K562 (cell line): ENCODE measurements around the gene STK11. TPM values are rescaled to one million over a fixed set of nuclear protein-coding genes. Genes with fewer than 3 reads are reported as not detected.

ENCODE experiments used
- ATAC-seq: fragments of 200-7000 bp; cut with Tn5 transposase; 3 replicates; pipeline ENCODE4 v1.9.1; 2020; ENCODE audit warnings: moderate library complexity
- BruUV-seq: library from RNA; stranded (reverse); fragments of 400-500 nt; replicated peaks from 2 replicates; lab custom pipeline; 2021; lab: Mats Ljungman, UMichigan
- CTCF ChIA-PET: fragments of 300-600 bp; formaldehyde crosslinking; extraction: SDS; loops from one replicate; lab custom pipeline; 2021; ENCODE audit warnings: low intra/inter-chr PET ratio; lab: Yijun Ruan, JAX
- POLR2A ChIA-PET: fragments of 300-600, 350-650 bp; sonication (Branson Sonifier 250); formaldehyde crosslinking; extraction: SDS; loops from one replicate; lab custom pipeline; 2021; ENCODE audit warnings: antibody characterized with exemption, inconsistent platforms; lab: Yijun Ruan, JAX
- DNase-seq, 4 experiments: peaks; one replicate each; pipeline versions ENCODE4 v3.0.0 to v3.0.0-alpha.2; 2011 to 2018; ENCODE audit warnings: low spot score in 3 of 4, mixed read lengths in 3 of 4; ENCODE audit errors: extremely low read depth in 1 of 4
- FAIRE-seq: peaks from 2 replicates; lab custom pipeline; 2011; peaks lifted over from hg19 to GRCh38; lab: Jason Lieb, UNC
- H2AFZ ChIP-seq: 2 replicates; pipeline ENCODE4 v1.6.0; 2011; ENCODE audit warnings: low read depth, low read length, control low read depth, inconsistent platforms
- H3K27ac ChIP-seq: fragments of 200-600 bp; 3 replicates; pipeline ENCODE4 v1.8.0; 2011; ENCODE audit warnings: low read depth, mild to moderate bottlenecking, control low read depth, inconsistent platforms, low read length, moderate library complexity, mixed read lengths; ENCODE audit errors: extremely low read depth
- H3K27me3 ChIP-seq, 2 experiments: fragments of 300-600 bp in 1 of 2; 2 replicates in 1 of 2; 3 replicates in 1 of 2; pipeline versions ENCODE4 v1.6.0 to v1.8.0; 2011; ENCODE audit warnings: inconsistent platforms in 2 of 2, low read length in 2 of 2, mild to moderate bottlenecking in 1 of 2, mixed read lengths in 1 of 2, moderate library complexity in 1 of 2; ENCODE audit not compliant: control insufficient read depth in 2 of 2, insufficient read depth in 2 of 2
- H3K36me3 ChIP-seq: fragments of 300-600 bp; 3 replicates; pipeline ENCODE4 v1.8.0; 2011; ENCODE audit warnings: mild to moderate bottlenecking, low read length, inconsistent platforms; ENCODE audit not compliant: control insufficient read depth, insufficient read depth
- H3K4me1 ChIP-seq, 2 experiments: fragments of 200-600 bp in 1 of 2; replicated peaks in 1 of 2; 2 replicates in 1 of 2; 3 replicates in 1 of 2; pipeline versions ENCODE4 v1.5.1 to v1.8.0; 2011; ENCODE audit warnings: inconsistent platforms in 2 of 2, low read length in 2 of 2, mild to moderate bottlenecking in 1 of 2, mixed read lengths in 1 of 2, moderate library complexity in 1 of 2; ENCODE audit not compliant: control insufficient read depth in 2 of 2, insufficient read depth in 2 of 2
- H3K4me2 ChIP-seq: 2 replicates; pipeline ENCODE4 v1.6.1; 2011; ENCODE audit warnings: low read length, control low read depth, inconsistent platforms, mixed read lengths; ENCODE audit not compliant: insufficient read depth
- H3K4me3 ChIP-seq: fragments of 200-600 bp; sonication (generic), shearing (Covaris generic); 2 replicates; pipeline ENCODE4 v1.5.1; 2016; ENCODE audit warnings: control low read depth, inconsistent platforms
- H3K79me2 ChIP-seq: fragments of 200-600 bp; 3 replicates; pipeline ENCODE4 v1.8.0; 2011; ENCODE audit warnings: low read length, inconsistent platforms; ENCODE audit not compliant: control insufficient read depth, insufficient read depth
- H3K9ac ChIP-seq, 2 experiments: 2 replicates each; pipeline versions ENCODE4 v1.6.0 to v1.6.1; 2011; ENCODE audit warnings: low read depth in 2 of 2, low read length in 2 of 2, control low read depth in 1 of 2, inconsistent platforms in 1 of 2, mild to moderate bottlenecking in 1 of 2, mixed read lengths in 1 of 2; ENCODE audit not compliant: insufficient read depth in 1 of 2
- H3K9me1 ChIP-seq: one replicate; pipeline ENCODE4 v1.6.0; 2011; ENCODE audit warnings: inconsistent platforms, mild to moderate bottlenecking, low read length, moderate library complexity; ENCODE audit not compliant: control insufficient read depth, insufficient read depth
- H3K9me3 ChIP-seq: replicated peaks from 2 replicates; pipeline ENCODE4 v1.5.1; 2011; ENCODE audit warnings: low read depth, low read length, inconsistent platforms; ENCODE audit not compliant: control insufficient read depth, insufficient read depth
- H4K20me1 ChIP-seq: replicated peaks from 2 replicates; pipeline ENCODE4 v1.6.1; 2011; ENCODE audit warnings: low read length, inconsistent platforms, mixed read lengths; ENCODE audit not compliant: control insufficient read depth, insufficient read depth
- CCNT2 ChIP-seq: IDR thresholded peaks from 2 replicates; pipeline ENCODE4 v1.6.1; 2011; ENCODE audit warnings: borderline replicate concordance, low read depth, mild to moderate bottlenecking, moderate library complexity, mixed read lengths, low read length; ENCODE audit not compliant: insufficient read length; ENCODE audit errors: extremely low read depth
- POLR2G ChIP-seq: fragments of 200-400 bp; formaldehyde crosslinking; IDR thresholded peaks from 2 replicates; pipeline ENCODE4 v1.6.1; 2017; ENCODE audit warnings: low read depth, mild to moderate bottlenecking, antibody characterized with exemption, low read length, moderate library complexity
- RBFOX2 ChIP-seq: fragments of 200-400 bp; formaldehyde crosslinking; IDR thresholded peaks from 2 replicates; pipeline ENCODE4 v1.6.1; 2017; ENCODE audit warnings: low read depth, mild to moderate bottlenecking, low read length, moderate library complexity
- SUPT5H ChIP-seq: fragments of 450-650 bp; IDR thresholded peaks from 2 replicates; pipeline ENCODE4 v1.6.1; 2016
- ZNF830 ChIP-seq: fragments of 250-450 bp; sonication (Bioruptor Pico); IDR thresholded peaks from 2 replicates; pipeline ENCODE4 v1.5.0; 2021; ENCODE audit warnings: mild to moderate bottlenecking
- WGBS: fragments of 100-300 bp; shearing (Covaris generic); methylation state at CpG from one replicate; pipeline ENCODE4 v1.1.6; 2016; ENCODE audit warnings: low coverage, mixed read lengths; ENCODE audit not compliant: insufficient coverage; ENCODE audit errors: missing lambda C conversion rate; 5-methylcytosine and 5-hydroxymethylcytosine counted together
- in situ Hi-C: fragments of 300-500 bp; cut with MboI; formaldehyde crosslinking; loops from 4 replicates; pipeline ENCODE4 v1.15.0; 2018; ENCODE audit warnings: inconsistent platforms, mixed read lengths
- intact Hi-C: fragments of 100-400 bp; cut with micrococcal nuclease; formaldehyde crosslinking; loops from 2 replicates; pipeline ENCODE4 v1.14.2; 2022
- polyA plus RNA-seq, 8 experiments: library from polyadenylated mRNA; depleted of rRNA in 4 of 8; stranded (reverse) in 5 of 8; unstranded in 3 of 8; fragments of >200 nt; fragmentation: Nextera tagmentation in 2 of 8; fragmentation: Illumina TruSeq in 1 of 8; extraction: Ambion mirVana in 2 of 8; extraction: Trizol in 1 of 8; gene quantifications; 2 replicates each; pipeline versions ENCODE4 v1.2.1 to v1.2.3, GENCODE V29; 2011 to 2014; ENCODE audit warnings: inconsistent platforms in 1 of 8, missing spikeins in 1 of 8
- total RNA-seq, 7 experiments: library from RNA; depleted of rRNA in 6 of 7; stranded (reverse); fragments of >200 nt in 6 of 7; fragmentation: Illumina TruSeq in 2 of 7; extraction: Trizol in 2 of 7; gene quantifications; 2 replicates each; pipeline versions ENCODE4 v1.2.1 to v1.2.3, GENCODE V29; 2011 to 2021; ENCODE audit warnings: low replicate concordance in 1 of 7
- TF ChIP-seq, protein P1 (sequence below): sonication (generic); formaldehyde crosslinking; IDR thresholded peaks from 2 replicates; pipeline ENCODE4 v1.8.1; 2023; ENCODE audit warnings: mild to moderate bottlenecking, missing genetic modification reagents

Gene STK11
- total and polyA plus RNA-seq, 9 of the 15 experiments (the other 6 are each of a cell fraction or from before 2014, with no cell fraction given) = 0.15 to 96.5 (median 31.7) TPM

DNA sequence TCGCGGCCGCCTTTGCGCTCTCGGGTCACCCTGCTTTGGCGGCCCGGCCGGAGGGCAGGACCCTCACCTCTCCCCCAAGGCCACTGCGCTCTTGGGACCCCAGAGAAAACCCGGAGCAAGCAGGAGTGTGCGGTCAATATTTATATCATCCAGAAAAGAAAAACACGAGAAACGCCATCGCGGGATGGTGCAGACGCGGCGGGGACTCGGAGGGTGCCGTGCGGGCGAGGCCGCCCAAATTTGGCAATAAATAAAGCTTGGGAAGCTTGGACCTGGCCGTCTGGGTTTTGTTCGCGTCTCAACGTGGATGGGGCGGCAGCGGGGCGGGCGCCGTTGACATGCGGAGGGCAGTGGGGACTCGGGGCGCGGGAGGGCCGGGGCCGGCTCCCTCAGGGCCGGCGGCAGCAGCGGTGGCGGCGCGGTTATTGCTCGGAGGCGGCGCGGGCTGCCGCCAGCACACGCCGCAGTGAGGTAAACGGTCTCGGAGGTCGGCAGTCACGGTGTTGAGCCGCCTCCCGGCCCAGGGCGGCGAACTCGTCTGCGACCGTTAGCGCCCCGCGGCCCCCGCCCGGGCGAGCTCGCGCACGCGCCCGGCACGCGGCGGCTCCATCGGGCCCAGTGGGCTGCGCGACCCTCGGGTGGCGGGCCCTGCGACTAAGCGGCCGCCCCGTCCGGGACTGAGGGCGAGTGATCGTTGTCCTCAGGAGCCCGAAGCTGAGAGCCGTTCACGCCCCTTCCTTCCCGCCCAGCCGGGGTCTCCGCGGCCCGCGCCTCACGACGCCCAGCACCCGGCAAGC is 22.8 kb downstream of the STK11 start:
- ChIA-PET POLR2A (interaction anchor here (0.7 kb wide), 1 partner anchor 41 kb away, joined by 3 read pairs; the partner anchor contains the start of gene CIRBP), CTCF (no interaction called here)
- H3K4me3 ChIP-seq = no peak overlapping the region
- no peak overlapping the region for H2AFZ ChIP-seq
- H4K20me1 ChIP-seq = no peaks in the 10 kb centered on the region
- H3K9me3 ChIP-seq = no peaks in the 10 kb centered on the region; the same call in 1 of the 2 replicates
- no peak overlapping the region for H3K4me2 ChIP-seq
- H3K27me3 ChIP-seq = no peaks in the 10 kb centered on the region
- ATAC-seq (no peak), FAIRE-seq (no peak), DNase-seq (no peak)
- H3K4me1 ChIP-seq = peaks cover 0 to 63% of the 10 kb centered on the region in 2 experiments; a peak in 3 of 5 replicates
- H3K27ac ChIP-seq = no peak overlapping the region
- 97% methylated on average over 30 of the region's 100 CpGs for WGBS
- in situ Hi-C loops = loop anchor here (25.0 kb wide), 1 partner anchor 466 kb away; the partner anchor contains the start of gene MISP
- TF ChIP-seq POLR2G (peak; percentile 51), ZNF830 (CRISPR knock-in tag) (no peak), CCNT2 (peak; percentile 9), SUPT5H (peak; percentile 43; the same call in 1 of the 2 replicates), RBFOX2 (peak; percentile 7; the same call in 1 of the 2 replicates)
- TF ChIP-seq, protein P1, sequence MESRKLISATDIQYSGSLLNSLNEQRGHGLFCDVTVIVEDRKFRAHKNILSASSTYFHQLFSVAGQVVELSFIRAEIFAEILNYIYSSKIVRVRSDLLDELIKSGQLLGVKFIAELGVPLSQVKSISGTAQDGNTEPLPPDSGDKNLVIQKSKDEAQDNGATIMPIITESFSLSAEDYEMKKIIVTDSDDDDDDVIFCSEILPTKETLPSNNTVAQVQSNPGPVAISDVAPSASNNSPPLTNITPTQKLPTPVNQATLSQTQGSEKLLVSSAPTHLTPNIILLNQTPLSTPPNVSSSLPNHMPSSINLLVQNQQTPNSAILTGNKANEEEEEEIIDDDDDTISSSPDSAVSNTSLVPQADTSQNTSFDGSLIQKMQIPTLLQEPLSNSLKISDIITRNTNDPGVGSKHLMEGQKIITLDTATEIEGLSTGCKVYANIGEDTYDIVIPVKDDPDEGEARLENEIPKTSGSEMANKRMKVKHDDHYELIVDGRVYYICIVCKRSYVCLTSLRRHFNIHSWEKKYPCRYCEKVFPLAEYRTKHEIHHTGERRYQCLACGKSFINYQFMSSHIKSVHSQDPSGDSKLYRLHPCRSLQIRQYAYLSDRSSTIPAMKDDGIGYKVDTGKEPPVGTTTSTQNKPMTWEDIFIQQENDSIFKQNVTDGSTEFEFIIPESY (CRISPR knock-in tag) = peak; percentile 4; the same call in 1 of the 2 replicates
- BruUV-seq = no TSS peak
- peaks cover 7% of the 10 kb centered on the region; the same call in 1 of the 3 replicates for H3K79me2 ChIP-seq
- intact Hi-C loops = no loop called here
- no peak overlapping the region for H3K9ac ChIP-seq
- no peaks in the 10 kb centered on the region for H3K9me1 ChIP-seq
- H3K36me3 ChIP-seq = peaks cover 62% of the 10 kb centered on the region; the same call in 2 of the 3 replicates
